NB4 (cell line): ENCODE data around the gene MTMR4.

Experiments
- CTCF ChIP-seq: IDR thresholded peaks from one replicate; pipeline ENCODE4 v1.5.1; 2012; ENCODE audit warnings: low read depth, low read length
- POLR2A ChIP-seq: IDR thresholded peaks from 2 replicates; pipeline ENCODE4 v1.6.1; 2011; ENCODE audit warnings: mild to moderate bottlenecking; ENCODE audit not compliant: insufficient read length; ENCODE audit errors: extremely low read depth

- TF ChIP-seq CTCF (no peak), POLR2A (no peak)
These were observed 3.0 kb upstream of the MTMR4 start for GRCh38 chr17:58517378-58517927.
